ENCODE data around the gene CCDC148.
A peak's percentile ranks its signal among the peaks of the same experiment; 100 is the strongest.
"Not testable (repeated sequence)": the region's sequence is repeated elsewhere in the genome, so short reads cannot be mapped to it uniquely, and the experiment has no call there.

Gene CCDC148

DNA sequence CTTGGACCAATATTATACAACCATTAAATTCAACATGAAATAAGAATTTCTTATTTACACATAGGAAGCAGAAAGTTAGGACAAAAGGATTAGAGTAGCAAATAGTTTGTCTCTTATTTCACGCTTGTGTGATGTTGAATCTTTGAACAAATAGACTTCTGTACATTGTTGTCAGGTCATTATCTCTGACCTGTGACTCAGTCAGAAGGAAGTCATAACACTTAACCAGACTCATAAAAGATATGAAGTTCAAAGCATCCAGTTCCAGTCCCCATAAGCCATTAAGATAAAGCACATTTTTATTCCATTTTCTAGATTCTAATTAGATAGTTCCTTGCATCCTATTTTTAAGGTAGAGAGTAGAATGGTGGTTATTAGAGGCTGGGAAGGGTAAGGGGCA lies 224.1 kb downstream of the CCDC148 start:
- no peaks in the 10 kb centered on the region for H3K36me3 ChIP-seq
- no peak for TF ChIP-seq Cebpa-rat (IDR thresholded peaks at IDR 0.05)
- H3K4me2 ChIP-seq, result no peak overlapping the region
- no peak overlapping the region for H3K27ac ChIP-seq
- H3K4me3 ChIP-seq, result no peak overlapping the region
- no peaks in the 10 kb centered on the region for H3K4me1 ChIP-seq
- H3K27me3 ChIP-seq, result no peaks in the 10 kb centered on the region
- H4K20me1 ChIP-seq, result no peaks in the 10 kb centered on the region
- H3K9me3 ChIP-seq (replicated peaks in 1 of 11), result 0 out of 22 replicates have a peak, but pooled peaks cover 0 to 5% (median 0%) of the 10 kb centered on the region in 11 experiments
- no peak overlapping the region for H3K9ac ChIP-seq

DNA sequence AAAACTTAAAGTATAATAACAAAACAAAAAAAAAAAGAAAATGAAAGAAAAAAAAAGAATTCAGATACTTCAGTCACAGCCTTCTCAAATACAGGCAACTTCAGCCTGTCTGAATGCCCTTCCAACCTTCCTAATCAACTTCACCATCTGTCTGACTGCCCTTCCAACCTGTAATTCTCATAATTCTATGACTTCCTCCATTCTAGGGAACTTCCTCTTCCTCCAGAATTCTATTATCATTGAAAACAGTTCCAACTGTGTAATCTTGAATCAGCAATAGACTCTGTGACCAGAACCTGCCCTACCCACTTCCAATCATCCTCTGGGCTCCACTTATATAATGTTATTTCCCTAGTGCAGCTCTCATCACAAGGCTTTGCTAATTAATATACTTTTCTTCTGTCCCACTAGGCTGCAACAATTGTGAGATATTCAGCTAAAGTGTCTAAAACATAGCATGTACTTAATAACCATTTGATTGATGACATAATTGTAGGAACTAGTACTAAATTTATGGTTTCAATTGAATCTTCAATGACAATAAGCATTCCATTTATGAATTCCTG lies 227.5 kb downstream of the CCDC148 start:
- no peak overlapping the region for H3K27ac ChIP-seq
- TF ChIP-seq Cebpa-rat (IDR thresholded peaks at IDR 0.05), result no peak
- 0 out of 22 replicates have a peak, but pooled peaks cover 0 to 5% (median 0%) of the 10 kb centered on the region in 11 experiments for H3K9me3 ChIP-seq (replicated peaks in 1 of 11)
- no peaks in the 10 kb centered on the region for H3K4me1 ChIP-seq
- no peaks in the 10 kb centered on the region for H3K36me3 ChIP-seq
- H4K20me1 ChIP-seq, result no peaks in the 10 kb centered on the region
- no peak overlapping the region for H3K4me2 ChIP-seq
- no peak overlapping the region for H3K9ac ChIP-seq
- no peaks in the 10 kb centered on the region for H3K27me3 ChIP-seq
- H3K4me3 ChIP-seq, result no peak overlapping the region

DNA sequence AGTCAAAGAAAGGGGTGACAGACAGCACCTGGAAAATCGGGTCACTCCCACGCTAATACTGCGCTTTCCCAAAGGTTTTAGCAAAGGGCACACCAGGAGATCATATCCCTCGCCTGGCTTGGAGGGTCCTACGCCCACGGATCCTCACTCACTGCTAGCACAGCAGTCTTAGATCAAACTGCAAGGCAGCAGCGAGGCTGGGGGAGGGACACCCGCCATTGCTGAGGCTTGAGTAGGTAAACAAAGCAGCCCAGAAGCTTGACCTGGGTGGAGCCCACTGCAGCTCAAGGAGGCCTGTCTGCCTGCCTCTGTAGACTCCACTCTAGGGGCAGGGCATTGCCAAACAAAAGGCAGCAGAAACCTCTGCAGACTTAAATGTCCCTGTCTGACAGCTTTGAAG lies 233.5 kb downstream of the CCDC148 start:
- not testable (repeated sequence) for H4K20me1 ChIP-seq; H3K4me2 ChIP-seq; H3K9ac ChIP-seq; H3K9me3 ChIP-seq (replicated peaks in 1 of 11); H3K4me3 ChIP-seq; H3K27me3 ChIP-seq; H3K27ac ChIP-seq; H3K36me3 ChIP-seq
- peaks cover 0 to 15% (median 2%) of the 10 kb centered on the region in 10 experiments; a peak in 11 of 20 replicates for H3K4me1 ChIP-seq

- Histone ChIP-seq H3K27me3 (no peaks in the 10 kb centered on the region), H3K4me1 (peaks cover 0 to 19% (median 9%) of the 10 kb centered on the region in 10 experiments; a peak in 11 of 20 replicates), H3K9me3 (replicated peaks in 1 of 11) (0 out of 22 replicates have a peak, but pooled peaks cover 0 to 5% (median 0%) of the 10 kb centered on the region in 11 experiments), H4K20me1 (no peaks in the 10 kb centered on the region), H3K36me3 (no peaks in the 10 kb centered on the region), H3K4me3 (no peak overlapping the region), H3K4me2 (no peak overlapping the region), H3K9ac (no peak overlapping the region), H3K27ac (no peak overlapping the region)
- TF ChIP-seq Cebpa-rat (IDR thresholded peaks at IDR 0.05), result no peak
These were observed 235.2 kb downstream of the CCDC148 start for GRCh38 chr2:158221063-158222020.

- Histone ChIP-seq H3K4me1 (peaks cover 3 to 43% (median 22%) of the 10 kb centered on the region in 10 experiments; a peak in 18 of 20 replicates), H3K9ac (no peak overlapping the region), H3K36me3 (no peaks in the 10 kb centered on the region), H3K4me2 (peak overlapping the region in 8 of 11 experiments; percentile 10 to 66 (median 30); a peak in 11 of 22 replicates), H4K20me1 (no peaks in the 10 kb centered on the region), H3K27me3 (no peaks in the 10 kb centered on the region), H3K9me3 (replicated peaks in 1 of 11) (0 out of 22 replicates have a peak, but pooled peaks cover 0 to 5% (median 0%) of the 10 kb centered on the region in 11 experiments), H3K27ac (no peak overlapping the region), H3K4me3 (no peak overlapping the region)
- TF ChIP-seq Cebpa-rat (IDR thresholded peaks at IDR 0.05), result no peak
These were observed 239.0 kb downstream of the CCDC148 start for GRCh38 chr2:158217593-158217992.

GRCh38 chr2:158214431-158214830 lies 242.1 kb downstream of the CCDC148 start:
- TF ChIP-seq Cebpa-rat (IDR thresholded peaks at IDR 0.05), result no peak
- Histone ChIP-seq H3K27ac (peak overlapping the region in 4 of 11 experiments; percentile 15 to 30 (median 26); a peak in 4 of 22 replicates), H3K4me3 (no peak overlapping the region), H3K4me2 (peak overlapping the region in 7 of 11 experiments; percentile 30 to 68 (median 40); a peak in 9 of 22 replicates), H4K20me1 (no peaks in the 10 kb centered on the region), H3K9me3 (replicated peaks in 1 of 11) (0 out of 22 replicates have a peak, but pooled peaks cover 0 to 4% (median 0%) of the 10 kb centered on the region in 11 experiments), H3K36me3 (no peaks in the 10 kb centered on the region), H3K9ac (no peak overlapping the region), H3K27me3 (no peaks in the 10 kb centered on the region), H3K4me1 (peaks cover 9 to 41% (median 28%) of the 10 kb centered on the region in 10 experiments; a peak in 19 of 20 replicates)

DNA sequence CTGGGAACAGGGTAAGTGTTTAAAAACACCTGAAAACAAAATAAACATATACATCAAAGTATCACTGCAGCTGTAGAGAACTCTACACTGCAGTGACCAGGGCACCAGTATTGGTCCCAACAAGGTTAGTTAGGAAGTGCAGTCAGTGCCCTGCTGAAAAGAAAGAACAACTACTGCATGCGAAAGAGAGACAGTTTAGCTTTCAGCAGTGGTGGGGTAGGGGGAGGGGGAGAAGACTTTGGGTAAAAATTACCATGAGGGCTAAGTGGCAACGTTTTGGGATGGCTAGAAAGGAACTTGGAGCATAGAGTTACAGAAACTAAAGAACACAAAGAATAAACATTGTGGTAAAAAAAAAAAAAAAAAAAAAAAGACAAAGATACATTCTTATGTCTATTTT lies 242.8 kb downstream of the CCDC148 start:
- TF ChIP-seq Cebpa-rat (IDR thresholded peaks at IDR 0.05), result no peak
- Histone ChIP-seq H4K20me1 (no peaks in the 10 kb centered on the region), H3K4me3 (no peak overlapping the region), H3K27ac (peak overlapping the region in 2 of 11 experiments; percentile 25 to 30; a peak in 3 of 22 replicates), H3K27me3 (no peaks in the 10 kb centered on the region), H3K9ac (no peak overlapping the region), H3K4me2 (peak overlapping the region in 5 of 11 experiments; percentile 7 to 68 (median 58); a peak in 8 of 22 replicates), H3K9me3 (replicated peaks in 1 of 11) (no peaks in the 10 kb centered on the region), H3K36me3 (no peaks in the 10 kb centered on the region), H3K4me1 (peaks cover 9 to 41% (median 28%) of the 10 kb centered on the region in 10 experiments; a peak in 19 of 20 replicates)

DNA sequence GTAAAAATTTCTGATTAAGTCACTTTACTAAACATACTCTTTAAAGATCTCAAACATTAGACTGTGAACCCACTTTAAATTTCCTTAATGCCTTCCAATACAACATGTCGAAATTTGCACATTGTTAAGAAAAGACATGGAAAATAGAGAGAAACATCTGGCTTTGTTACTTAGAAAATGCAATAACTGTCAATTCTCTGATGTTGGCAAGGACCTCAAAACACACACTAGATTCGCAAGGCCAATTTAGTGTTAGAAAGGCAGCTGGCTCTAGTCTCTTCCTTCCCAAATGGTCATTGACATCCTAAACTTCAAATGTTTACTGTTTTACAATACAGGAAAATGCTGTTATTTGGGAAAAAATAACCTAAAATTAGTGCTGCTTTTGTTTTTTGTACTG lies 244.3 kb downstream of the CCDC148 start:
- Histone ChIP-seq H4K20me1 (no peaks in the 10 kb centered on the region), H3K27me3 (no peaks in the 10 kb centered on the region), H3K4me1 (peaks cover 9 to 28% (median 20%) of the 10 kb centered on the region in 10 experiments; a peak in 18 of 20 replicates), H3K27ac (no peak overlapping the region), H3K4me2 (no peak overlapping the region), H3K9me3 (replicated peaks in 1 of 11) (no peaks in the 10 kb centered on the region; a peak in 1 of 22 replicates), H3K36me3 (no peaks in the 10 kb centered on the region), H3K9ac (no peak overlapping the region), H3K4me3 (no peak overlapping the region)
- TF ChIP-seq Cebpa-rat (IDR thresholded peaks at IDR 0.05), result no peak

DNA sequence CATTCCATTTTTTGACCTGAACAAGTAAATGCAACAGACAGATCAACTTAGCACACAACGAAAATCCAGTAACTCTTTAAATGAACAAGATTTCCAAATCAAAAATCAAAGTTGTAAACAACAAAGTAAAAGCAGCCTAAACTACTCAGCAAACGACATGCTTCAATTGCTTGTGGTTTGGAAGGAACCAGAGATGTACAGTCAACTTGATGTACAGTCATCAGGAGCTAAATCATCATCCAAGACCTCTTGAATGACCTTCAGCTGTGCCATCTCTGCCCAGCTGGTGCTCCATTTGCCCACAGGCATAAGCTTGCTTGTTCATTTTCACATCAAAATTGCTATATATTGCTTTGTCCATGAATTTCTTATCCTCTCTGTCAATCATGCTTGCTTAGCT lies 245.1 kb downstream of the CCDC148 start:
- TF ChIP-seq Cebpa-rat (IDR thresholded peaks at IDR 0.05), result no peak
- Histone ChIP-seq H3K27me3 (no peaks in the 10 kb centered on the region), H3K9me3 (replicated peaks in 1 of 11) (no peaks in the 10 kb centered on the region; a peak in 1 of 22 replicates), H3K9ac (no peak overlapping the region), H3K4me1 (peaks cover 9 to 27% (median 20%) of the 10 kb centered on the region in 10 experiments; a peak in 18 of 20 replicates), H3K36me3 (no peaks in the 10 kb centered on the region), H3K27ac (no peak overlapping the region), H3K4me3 (no peak overlapping the region), H3K4me2 (peak overlapping the region in 6 of 11 experiments; percentile 1 to 35 (median 14); a peak in 6 of 22 replicates), H4K20me1 (no peaks in the 10 kb centered on the region)

Data from BLaER1 treated with 17β-estradiol and CSF1 and Interleukin-3, amounts not matched to agents 10 nM and 100 nM (cell line).